ENCODE results near the gene COL9A3. TPM values are rescaled to one million over a fixed set of nuclear protein-coding genes. Genes with fewer than 3 reads are reported as not detected.

COL9A3 gene
- total and polyA plus RNA-seq, 4 donors, result 0.13 to 6.5 (median 1.1) TPM

DNA sequence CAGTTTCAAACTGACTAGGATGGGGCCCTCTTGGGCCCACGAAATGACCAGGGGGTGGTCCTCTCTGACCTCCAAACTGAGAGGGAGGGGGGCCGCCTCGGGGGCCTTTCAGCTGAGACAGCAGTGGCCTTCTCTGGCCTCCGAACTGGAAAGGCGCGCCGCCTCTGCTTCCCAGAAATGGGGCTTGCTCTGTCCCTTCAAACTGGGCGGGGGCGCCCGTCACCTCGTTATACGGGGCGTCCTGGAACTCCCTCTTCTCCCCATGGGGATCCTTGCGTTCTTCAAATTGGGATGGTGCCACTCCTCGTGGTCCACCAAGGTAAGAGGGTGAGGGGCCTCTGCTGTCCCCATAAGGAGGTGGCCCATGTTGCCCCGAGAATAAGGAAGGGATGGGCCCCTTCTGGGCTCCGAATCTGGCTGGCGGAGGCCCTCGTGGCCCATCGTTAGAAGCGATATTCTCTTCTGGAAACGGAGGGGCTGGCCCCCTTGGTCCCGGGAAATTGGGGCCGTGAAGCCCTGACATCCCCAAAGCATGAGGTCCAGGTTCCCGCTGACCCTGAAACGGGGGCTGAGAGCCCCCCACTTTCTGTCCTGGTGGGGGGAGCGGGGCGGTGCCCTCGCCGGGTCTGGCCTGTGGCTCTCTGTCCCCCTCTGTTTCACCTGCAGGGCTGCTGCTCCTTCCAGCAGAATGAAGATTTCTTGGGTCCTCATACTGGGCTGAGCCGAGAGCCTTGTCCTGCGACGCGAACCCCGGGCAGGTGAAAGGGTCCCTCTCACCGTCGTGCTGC is 63.5 kb downstream of the COL9A3 start:
- no peaks in the 10 kb centered on the region for H3K4me1 ChIP-seq (ENCODE audit: control insufficient read depth in 1 of 2, insufficient read depth in 2 of 2, low read length in 2 of 2)
- H3K36me3 ChIP-seq (ENCODE audit: control insufficient read depth in 1 of 2, insufficient read depth in 2 of 2, low read length in 1 of 2), result no peaks in the 10 kb centered on the region
- intact Hi-C loops (cut with DNase I), result no loop called here
- ATAC-seq (ENCODE audit: low FRiP score) (no peak), DNase-seq (peak in 1 of 2 donors; percentile 61)
- no peaks in the 10 kb centered on the region for H3K9me3 ChIP-seq (ENCODE audit: control insufficient read depth, low read length)
- no peak overlapping the region for H3K4me3 ChIP-seq (ENCODE audit: low read length in 2 of 2)
- H3K27ac ChIP-seq (ENCODE audit: low read depth in 1 of 2, low read length in 2 of 2), result no peak overlapping the region
- no peaks in the 10 kb centered on the region for H3K27me3 ChIP-seq (ENCODE audit: control insufficient read depth in 1 of 2, insufficient read depth in 2 of 2, low read length in 1 of 2)
- WGBS, 2 donors, result 93 to 94% methylated on average over 37 of the region's 37 CpGs

DNA sequence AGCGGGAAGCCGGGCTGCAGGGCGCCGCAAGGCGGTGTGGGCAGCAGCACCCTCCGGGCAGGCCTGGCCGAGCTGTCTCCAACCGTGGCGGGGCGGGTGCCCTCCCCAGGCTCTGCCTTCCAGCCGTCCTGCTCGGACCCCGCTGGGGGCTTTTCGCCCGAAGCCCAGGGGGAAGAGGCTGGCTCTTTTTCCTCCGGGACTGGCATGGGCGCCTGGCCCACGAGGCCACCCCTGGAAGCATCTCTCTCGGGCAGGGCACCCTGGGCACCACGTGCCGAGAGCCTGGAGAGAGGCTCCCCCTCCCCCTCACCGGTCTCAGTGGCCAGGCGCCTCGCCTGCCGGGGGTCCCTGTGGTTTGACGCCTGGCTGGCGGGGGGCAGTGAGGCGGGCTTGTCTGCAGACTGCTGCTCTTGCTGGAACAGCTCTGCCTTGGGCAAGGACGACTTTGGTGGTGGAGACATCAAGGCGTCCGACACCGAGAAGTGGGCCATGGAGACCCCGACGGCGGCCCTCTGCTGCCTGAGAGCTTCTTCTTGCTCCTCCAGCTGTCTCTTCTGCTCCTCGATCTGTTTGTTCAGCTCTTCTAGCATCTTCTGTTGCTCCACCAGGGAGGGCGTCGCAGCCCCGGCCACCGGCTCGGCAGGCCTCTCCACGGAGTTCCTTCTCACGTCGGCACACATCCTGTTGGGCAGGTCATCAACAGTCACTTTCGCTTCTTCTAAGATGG is 64.2 kb downstream of the COL9A3 start:
- no peak overlapping the region for H3K4me3 ChIP-seq (ENCODE audit: low read length in 2 of 2)
- intact Hi-C loops (cut with DNase I), result no loop called here
- no peaks in the 10 kb centered on the region for H3K9me3 ChIP-seq (ENCODE audit: control insufficient read depth, low read length)
- ATAC-seq (ENCODE audit: low FRiP score) (no peak), DNase-seq (peak in 1 of 2 donors; percentile 74)
- 95% methylated on average over 45 of the region's 45 CpGs for WGBS, 2 donors
- H3K36me3 ChIP-seq (ENCODE audit: control insufficient read depth in 1 of 2, insufficient read depth in 2 of 2, low read length in 1 of 2), result no peaks in the 10 kb centered on the region
- no peak overlapping the region for H3K27ac ChIP-seq (ENCODE audit: low read depth in 1 of 2, low read length in 2 of 2)
- no peaks in the 10 kb centered on the region for H3K4me1 ChIP-seq (ENCODE audit: control insufficient read depth in 1 of 2, insufficient read depth in 2 of 2, low read length in 2 of 2)
- H3K27me3 ChIP-seq (ENCODE audit: control insufficient read depth in 1 of 2, insufficient read depth in 2 of 2, low read length in 1 of 2), result no peaks in the 10 kb centered on the region

DNA sequence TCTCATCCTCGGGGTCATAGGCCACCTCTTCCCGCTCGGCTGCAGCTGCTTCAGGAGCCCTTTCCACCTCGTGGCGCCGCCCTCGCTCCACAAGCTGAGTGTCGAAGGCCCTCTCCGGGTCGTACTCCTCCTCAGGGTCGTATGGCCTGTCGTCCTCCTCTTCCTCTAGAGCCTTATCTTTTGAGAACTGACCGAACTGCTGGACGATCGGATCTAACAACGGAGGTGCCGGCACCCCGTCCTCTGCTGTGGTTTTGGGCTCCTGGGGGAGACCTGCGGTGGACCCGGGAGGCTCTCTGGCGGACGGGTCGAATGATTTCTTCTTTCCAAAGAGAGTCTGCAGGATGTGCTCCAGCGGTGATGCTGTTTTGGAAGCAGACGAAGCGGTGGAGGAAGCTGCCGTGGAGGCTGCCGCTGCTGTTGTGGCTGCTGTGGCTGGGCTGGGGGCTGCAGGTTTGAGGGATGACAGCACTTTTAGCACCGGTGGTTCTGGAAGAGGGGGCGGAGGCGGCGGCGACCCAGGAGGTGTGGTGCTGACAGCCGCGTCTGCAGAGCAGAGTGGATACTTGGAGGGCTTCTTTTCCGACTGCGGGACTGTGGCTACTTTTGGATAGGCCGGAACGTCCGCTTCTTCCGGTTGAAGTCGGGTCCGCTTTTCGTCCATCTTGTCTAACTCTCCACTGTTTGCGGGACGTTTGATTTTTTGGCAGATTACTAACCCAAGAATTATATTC is 65.0 kb downstream of the COL9A3 start:
- no peaks in the 10 kb centered on the region for H3K36me3 ChIP-seq (ENCODE audit: control insufficient read depth in 1 of 2, insufficient read depth in 2 of 2, low read length in 1 of 2)
- 94 to 95% methylated on average over 46 of the region's 46 CpGs for WGBS, 2 donors

DNA sequence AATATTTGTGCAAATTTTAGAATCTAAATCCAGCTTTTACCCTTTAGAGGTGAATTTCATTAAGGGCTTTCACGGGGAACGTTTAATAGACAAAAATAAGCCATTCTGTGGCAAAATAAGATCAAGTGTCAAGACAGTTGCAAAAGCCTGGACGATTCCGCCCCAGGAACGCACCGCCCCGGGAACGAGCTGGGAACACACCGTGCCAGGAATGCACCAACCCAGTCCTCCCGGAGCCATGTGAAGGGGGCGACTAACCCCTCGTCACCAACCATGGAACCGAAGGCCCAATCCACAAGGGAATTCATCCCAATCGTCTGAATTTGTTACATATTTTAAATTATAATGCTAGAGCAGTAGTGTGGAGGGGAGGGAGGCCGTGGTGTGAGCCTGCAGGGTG is 65.6 kb downstream of the COL9A3 start:
- no peaks in the 10 kb centered on the region for H3K36me3 ChIP-seq (ENCODE audit: control insufficient read depth in 1 of 2, insufficient read depth in 2 of 2, low read length in 1 of 2)
- WGBS, 2 donors, result 91% methylated on average over 15 of the region's 15 CpGs
- ATAC-seq (ENCODE audit: low FRiP score), result no peak

More for the DNA sequence above, 65.0 kb downstream of the COL9A3 start:
- no peaks in the 10 kb centered on the region for H3K4me1 ChIP-seq (ENCODE audit: control insufficient read depth in 1 of 2, insufficient read depth in 2 of 2, low read length in 2 of 2)
- no peak overlapping the region for H3K4me3 ChIP-seq (ENCODE audit: low read length in 2 of 2)
- no peaks in the 10 kb centered on the region for H3K9me3 ChIP-seq (ENCODE audit: control insufficient read depth, low read length)
- no peak for ATAC-seq (ENCODE audit: low FRiP score)
- no peak overlapping the region for H3K27ac ChIP-seq (ENCODE audit: low read depth in 1 of 2, low read length in 2 of 2)
- intact Hi-C loops (cut with DNase I), result no loop called here
- H3K27me3 ChIP-seq (ENCODE audit: control insufficient read depth in 1 of 2, insufficient read depth in 2 of 2, low read length in 1 of 2), result no peaks in the 10 kb centered on the region
- peak in 1 of 2 donors; percentile 71 for DNase-seq

DNA sequence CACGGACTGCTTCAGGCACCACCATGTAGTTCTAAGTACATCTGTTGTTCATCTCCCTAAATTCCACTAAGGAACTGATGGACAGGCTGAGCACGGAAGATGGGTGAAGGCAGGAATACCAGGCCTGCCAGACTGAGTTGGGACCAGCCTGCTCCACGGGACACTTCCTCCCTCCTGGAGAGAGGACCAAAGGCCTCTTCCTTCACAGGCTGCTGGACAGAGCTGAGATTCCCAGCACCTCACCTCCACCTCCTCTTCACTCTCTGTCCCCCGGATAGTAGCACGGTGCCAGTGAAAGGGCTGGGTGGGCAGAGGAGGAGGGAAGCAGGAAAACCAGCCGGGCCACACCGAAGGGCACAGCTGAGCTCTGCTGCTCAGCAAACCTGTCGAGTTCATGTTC is 67.7 kb downstream of the COL9A3 start:
- WGBS, 2 donors, result 72 to 77% methylated on average over 8 of the region's 8 CpGs
- H3K4me3 ChIP-seq (ENCODE audit: low read length in 2 of 2), result no peak overlapping the region
- intact Hi-C loops (cut with DNase I), result no loop called here
- DNase-seq (no peak), ATAC-seq (ENCODE audit: low FRiP score) (no peak)
- no peaks in the 10 kb centered on the region for H3K27me3 ChIP-seq (ENCODE audit: control insufficient read depth in 1 of 2, insufficient read depth in 2 of 2, low read length in 1 of 2)
- H3K36me3 ChIP-seq (ENCODE audit: control insufficient read depth in 1 of 2, insufficient read depth in 2 of 2, low read length in 1 of 2), result peaks cover 0 to 6% of the 10 kb centered on the region in 2 donors
- H3K27ac ChIP-seq (ENCODE audit: low read depth in 1 of 2, low read length in 2 of 2), result no peak overlapping the region
- no peaks in the 10 kb centered on the region for H3K4me1 ChIP-seq (ENCODE audit: control insufficient read depth in 1 of 2, insufficient read depth in 2 of 2, low read length in 2 of 2)
- no peaks in the 10 kb centered on the region for H3K9me3 ChIP-seq (ENCODE audit: control insufficient read depth, low read length)

More for the DNA sequence above, 65.6 kb downstream of the COL9A3 start:
- Histone ChIP-seq H3K4me1 (ENCODE audit: control insufficient read depth in 1 of 2, insufficient read depth in 2 of 2, low read length in 2 of 2) (no peaks in the 10 kb centered on the region), H3K9me3 (ENCODE audit: control insufficient read depth, low read length) (no peaks in the 10 kb centered on the region), H3K27ac (ENCODE audit: low read depth in 1 of 2, low read length in 2 of 2) (no peak overlapping the region), H3K27me3 (ENCODE audit: control insufficient read depth in 1 of 2, insufficient read depth in 2 of 2, low read length in 1 of 2) (no peaks in the 10 kb centered on the region), H3K4me3 (ENCODE audit: low read length in 2 of 2) (no peak overlapping the region)
- intact Hi-C loops (cut with DNase I), result no loop called here
- peak in 1 of 2 donors; percentile 63 for DNase-seq

DNA sequence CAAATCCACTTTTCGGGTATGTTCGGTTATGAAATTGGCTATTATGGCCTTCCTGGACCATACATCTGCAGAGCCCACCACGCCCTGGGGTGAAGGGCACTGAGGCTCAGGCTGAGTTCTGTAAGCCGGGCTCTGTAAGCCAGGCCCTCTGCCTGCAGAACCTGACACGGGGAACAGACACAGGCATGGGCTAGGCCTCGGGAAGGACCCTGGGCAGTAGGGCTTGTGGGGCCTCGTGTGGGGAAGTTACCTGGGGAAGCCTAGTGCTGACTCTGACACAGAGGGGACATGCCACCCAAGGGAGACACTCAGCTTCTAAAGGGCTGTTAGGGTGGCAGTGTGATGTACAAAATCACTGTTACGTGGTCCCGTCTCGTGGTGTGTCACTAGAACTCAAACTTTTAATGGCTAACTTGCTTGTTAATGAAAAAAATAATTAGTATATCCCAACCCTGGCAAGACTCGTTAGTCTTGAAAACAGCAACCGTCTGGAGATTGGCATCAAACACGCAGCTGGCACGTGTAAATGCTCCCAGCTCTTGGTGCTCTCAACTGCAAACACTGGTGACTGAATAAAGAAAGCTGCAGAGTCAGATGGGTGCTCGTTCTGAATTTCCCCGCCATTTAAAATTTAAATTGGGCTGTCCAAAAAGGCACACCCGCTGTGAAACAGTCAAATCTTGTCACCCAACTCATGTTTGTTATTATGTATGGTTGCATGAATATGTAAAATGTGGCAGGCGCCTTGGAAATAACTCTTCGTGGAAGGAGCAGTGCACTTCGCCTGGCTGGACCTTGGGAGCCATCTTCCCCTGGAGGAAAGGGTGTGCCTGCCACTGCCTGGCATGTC is 68.4 kb downstream of the COL9A3 start:
- Histone ChIP-seq H3K36me3 (ENCODE audit: control insufficient read depth in 1 of 2, insufficient read depth in 2 of 2, low read length in 1 of 2) (peaks cover 0 to 6% of the 10 kb centered on the region in 2 donors), H3K27ac (ENCODE audit: low read depth in 1 of 2, low read length in 2 of 2) (no peak overlapping the region), H3K27me3 (ENCODE audit: control insufficient read depth in 1 of 2, insufficient read depth in 2 of 2, low read length in 1 of 2) (no peaks in the 10 kb centered on the region), H3K4me3 (ENCODE audit: low read length in 2 of 2) (no peak overlapping the region), H3K9me3 (ENCODE audit: control insufficient read depth, low read length) (no peaks in the 10 kb centered on the region), H3K4me1 (ENCODE audit: control insufficient read depth in 1 of 2, insufficient read depth in 2 of 2, low read length in 2 of 2) (no peaks in the 10 kb centered on the region)
- DNase-seq (no peak), ATAC-seq (ENCODE audit: low FRiP score) (no peak)
- intact Hi-C loops (cut with DNase I), result no loop called here
- 75 to 78% methylated on average over 20 of the region's 20 CpGs for WGBS, 2 donors

DNA sequence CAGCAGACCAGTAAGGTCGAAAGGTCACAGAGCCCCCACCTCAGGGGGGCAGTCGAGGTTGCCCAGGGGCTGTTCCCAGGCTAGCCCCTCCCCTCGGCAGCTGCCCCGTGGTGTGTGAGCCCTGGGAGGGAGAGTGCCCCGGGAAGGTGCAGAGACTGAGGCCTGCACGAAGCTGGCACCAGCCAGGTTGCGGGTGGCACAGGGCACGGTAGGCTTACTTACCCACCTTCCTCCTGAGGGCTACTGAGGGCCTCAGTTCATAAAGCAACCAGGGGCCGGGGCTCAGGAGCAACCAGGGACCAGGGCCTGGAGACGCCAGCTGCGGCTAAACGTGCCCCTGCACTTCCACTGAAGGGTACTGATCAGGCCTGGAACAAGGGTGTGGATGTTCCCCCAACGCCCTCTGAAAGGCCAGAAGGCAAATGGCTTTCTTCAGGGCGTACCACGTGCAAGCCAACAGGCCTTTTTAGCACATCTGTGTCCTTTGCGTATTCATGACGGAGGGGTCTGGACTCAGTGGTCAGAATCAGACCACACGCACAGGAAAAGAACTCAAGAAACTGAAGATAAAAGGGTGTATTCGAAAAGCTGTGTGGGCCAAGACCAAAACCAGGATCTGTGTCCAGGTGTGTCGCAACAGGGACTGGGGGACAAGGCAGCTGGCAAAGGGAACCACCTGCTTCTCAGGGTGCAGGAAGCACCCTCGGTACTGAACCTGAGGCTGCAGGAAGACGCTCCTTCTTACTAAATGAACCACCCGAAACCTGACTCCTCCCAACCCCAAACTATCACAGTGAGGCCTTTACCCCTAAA is 69.3 kb downstream of the COL9A3 start:
- H3K27me3 ChIP-seq (ENCODE audit: control insufficient read depth in 1 of 2, insufficient read depth in 2 of 2, low read length in 1 of 2), result no peaks in the 10 kb centered on the region
- no peaks in the 10 kb centered on the region for H3K9me3 ChIP-seq (ENCODE audit: control insufficient read depth, low read length)
- whole genome bisulfite sequencing, 2 donors, result 81 to 84% methylated on average over 23 of the region's 23 CpGs
- H3K4me1 ChIP-seq (ENCODE audit: control insufficient read depth in 1 of 2, insufficient read depth in 2 of 2, low read length in 2 of 2), result no peaks in the 10 kb centered on the region
- no peak overlapping the region for H3K4me3 ChIP-seq (ENCODE audit: low read length in 2 of 2)
- no peak for ATAC-seq (ENCODE audit: low FRiP score)
- DNase-seq, result no peak
- intact Hi-C loops (cut with DNase I), result no loop called here
- peaks cover 0 to 8% of the 10 kb centered on the region in 2 donors for H3K36me3 ChIP-seq (ENCODE audit: control insufficient read depth in 1 of 2, insufficient read depth in 2 of 2, low read length in 1 of 2)
- no peak overlapping the region for H3K27ac ChIP-seq (ENCODE audit: low read depth in 1 of 2, low read length in 2 of 2)

Measured in aorta (tissue), 5 donors.